Measurements from ENCODE around the gene DBF4. TPM values are rescaled to one million over a fixed set of nuclear protein-coding genes. Genes with fewer than 3 reads are reported as not detected.
"Not testable (repeated sequence)": the region's sequence is repeated elsewhere in the genome, so short reads cannot be mapped to it uniquely, and the experiment has no call there.

The DBF4 gene
- total RNA-seq, 2 donors from 2014 or later, result 7.3 to 12.6 TPM

- no peak overlapping the region for H3K27ac ChIP-seq
- no peaks in the 10 kb centered on the region for H3K9me3 ChIP-seq
- TF ChIP-seq, protein P1, sequence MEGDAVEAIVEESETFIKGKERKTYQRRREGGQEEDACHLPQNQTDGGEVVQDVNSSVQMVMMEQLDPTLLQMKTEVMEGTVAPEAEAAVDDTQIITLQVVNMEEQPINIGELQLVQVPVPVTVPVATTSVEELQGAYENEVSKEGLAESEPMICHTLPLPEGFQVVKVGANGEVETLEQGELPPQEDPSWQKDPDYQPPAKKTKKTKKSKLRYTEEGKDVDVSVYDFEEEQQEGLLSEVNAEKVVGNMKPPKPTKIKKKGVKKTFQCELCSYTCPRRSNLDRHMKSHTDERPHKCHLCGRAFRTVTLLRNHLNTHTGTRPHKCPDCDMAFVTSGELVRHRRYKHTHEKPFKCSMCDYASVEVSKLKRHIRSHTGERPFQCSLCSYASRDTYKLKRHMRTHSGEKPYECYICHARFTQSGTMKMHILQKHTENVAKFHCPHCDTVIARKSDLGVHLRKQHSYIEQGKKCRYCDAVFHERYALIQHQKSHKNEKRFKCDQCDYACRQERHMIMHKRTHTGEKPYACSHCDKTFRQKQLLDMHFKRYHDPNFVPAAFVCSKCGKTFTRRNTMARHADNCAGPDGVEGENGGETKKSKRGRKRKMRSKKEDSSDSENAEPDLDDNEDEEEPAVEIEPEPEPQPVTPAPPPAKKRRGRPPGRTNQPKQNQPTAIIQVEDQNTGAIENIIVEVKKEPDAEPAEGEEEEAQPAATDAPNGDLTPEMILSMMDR (IDR thresholded peaks at IDR 0.05), result no peak
- H3K36me3 ChIP-seq, result no peaks in the 10 kb centered on the region
- no peaks in the 10 kb centered on the region for H3K4me1 ChIP-seq (ENCODE audit: control insufficient read depth in 1 of 2, low read depth in 2 of 2)
- no peak overlapping the region for H3K4me3 ChIP-seq
- ATAC-seq (ENCODE audit: insufficient number of reproducible peaks, low FRiP score, low read depth), result no peak
- no peaks in the 10 kb centered on the region for H3K27me3 ChIP-seq (replicated peaks; ENCODE audit: insufficient read depth)
- DNase-seq (ENCODE audit: low spot score), result no peak
Observed at GRCh38 chr7:87850836-87851593, 25.3 kb upstream of the DBF4 start.

- DNase-seq (ENCODE audit: low spot score) (no peak), ATAC-seq (ENCODE audit: insufficient number of reproducible peaks, low FRiP score, low read depth) (no peak)
- no peaks in the 10 kb centered on the region for H3K9me3 ChIP-seq
- no peaks in the 10 kb centered on the region for H3K4me1 ChIP-seq (ENCODE audit: control insufficient read depth in 1 of 2, low read depth in 2 of 2)
- H3K27me3 ChIP-seq (replicated peaks; ENCODE audit: insufficient read depth), result no peaks in the 10 kb centered on the region
- TF ChIP-seq, protein P1 (IDR thresholded peaks at IDR 0.05), result no peak
- no peak overlapping the region for H3K4me3 ChIP-seq
- H3K27ac ChIP-seq, result no peak overlapping the region
- no peaks in the 10 kb centered on the region for H3K36me3 ChIP-seq
Observed at GRCh38 chr7:87852306-87852705, 24.0 kb upstream of the DBF4 start.

GRCh38 chr7:87853237-87853864 is 22.9 kb upstream of the DBF4 start:
- H3K27me3 ChIP-seq (replicated peaks; ENCODE audit: insufficient read depth), result no peaks in the 10 kb centered on the region
- H3K9me3 ChIP-seq, result no peaks in the 10 kb centered on the region
- H3K36me3 ChIP-seq, result peaks cover 9% of the 10 kb centered on the region
- no peak overlapping the region for H3K4me3 ChIP-seq
- H3K27ac ChIP-seq, result no peak overlapping the region
- DNase-seq (ENCODE audit: low spot score), result no peak
- no peaks in the 10 kb centered on the region for H3K4me1 ChIP-seq (ENCODE audit: control insufficient read depth in 1 of 2, low read depth in 2 of 2)
- no peak for ATAC-seq (ENCODE audit: insufficient number of reproducible peaks, low FRiP score, low read depth)
- TF ChIP-seq, protein P1 (IDR thresholded peaks at IDR 0.05), result no peak

DNA sequence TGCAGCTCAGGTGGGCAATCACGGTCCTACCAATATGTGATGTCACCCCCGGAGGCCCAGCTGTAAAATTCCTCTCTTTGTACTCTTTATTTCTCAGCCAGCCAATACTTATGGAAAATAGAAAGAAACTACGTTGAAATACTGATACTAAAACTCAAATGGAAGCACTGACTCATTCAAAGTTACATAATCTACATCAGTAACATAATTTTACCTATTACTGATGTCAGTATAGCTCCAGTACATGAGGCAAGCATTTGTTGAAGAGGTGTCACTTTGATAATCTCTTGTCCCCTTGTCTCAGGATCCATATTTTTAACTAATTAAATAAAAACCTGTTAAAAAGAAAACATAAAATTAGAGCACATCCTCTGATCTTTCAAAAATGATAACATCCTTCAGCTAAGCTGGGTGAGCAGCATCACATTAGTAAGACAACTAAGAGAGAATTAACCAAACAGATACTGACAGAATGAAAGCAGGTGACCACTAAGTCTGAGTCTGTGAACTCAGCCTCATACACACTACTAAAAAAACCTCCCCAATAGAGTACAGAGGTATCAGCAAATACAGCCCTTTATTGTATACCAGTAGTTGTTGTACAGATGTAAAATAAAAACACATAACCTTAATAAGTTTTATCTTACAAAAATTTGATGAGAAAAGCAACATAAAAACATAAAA is 17.7 kb upstream of the DBF4 start:
- H3K9me3 ChIP-seq, result no peaks in the 10 kb centered on the region
- peaks cover 11% of the 10 kb centered on the region for H3K36me3 ChIP-seq
- no peak for ATAC-seq (ENCODE audit: insufficient number of reproducible peaks, low FRiP score, low read depth)
- H3K27ac ChIP-seq, result no peak overlapping the region
- H3K27me3 ChIP-seq (replicated peaks; ENCODE audit: insufficient read depth), result no peaks in the 10 kb centered on the region
- TF ChIP-seq, protein P1 (IDR thresholded peaks at IDR 0.05), result no peak
- DNase-seq (ENCODE audit: low spot score), result no peak
- H3K4me3 ChIP-seq, result no peak overlapping the region
- no peaks in the 10 kb centered on the region for H3K4me1 ChIP-seq (ENCODE audit: control insufficient read depth in 1 of 2, low read depth in 2 of 2)

DNA sequence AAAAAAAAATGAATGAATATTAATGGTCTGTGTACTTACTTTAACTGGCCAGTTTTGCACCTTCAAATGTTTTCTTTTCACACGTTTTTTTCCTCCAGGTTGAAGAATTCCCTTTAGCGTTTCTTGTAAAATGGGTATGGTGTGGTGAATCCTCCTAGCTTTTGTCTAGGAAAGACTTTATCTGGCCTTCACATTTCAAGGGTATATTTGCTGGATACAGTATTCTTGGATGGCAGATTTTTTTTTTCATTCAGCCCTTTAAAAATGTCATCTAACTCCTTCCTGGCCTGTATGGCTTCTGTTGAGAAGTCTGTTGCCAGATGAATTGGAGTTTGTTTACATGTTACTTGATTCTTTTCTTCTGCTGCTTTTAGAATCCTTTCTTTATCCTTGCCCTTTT is 10.2 kb upstream of the DBF4 start:
- ATAC-seq (ENCODE audit: insufficient number of reproducible peaks, low FRiP score, low read depth) (no peak), DNase-seq (ENCODE audit: low spot score) (no peak)
- Histone ChIP-seq H3K36me3 (no peaks in the 10 kb centered on the region), H3K9me3 (peaks cover 8% of the 10 kb centered on the region), H3K4me1 (ENCODE audit: control insufficient read depth in 1 of 2, low read depth in 2 of 2) (no peaks in the 10 kb centered on the region), H3K27me3 (replicated peaks; ENCODE audit: insufficient read depth) (no peaks in the 10 kb centered on the region), H3K27ac (no peak overlapping the region), H3K4me3 (no peak overlapping the region)
- TF ChIP-seq, protein P1 (IDR thresholded peaks at IDR 0.05), result no peak

DNA sequence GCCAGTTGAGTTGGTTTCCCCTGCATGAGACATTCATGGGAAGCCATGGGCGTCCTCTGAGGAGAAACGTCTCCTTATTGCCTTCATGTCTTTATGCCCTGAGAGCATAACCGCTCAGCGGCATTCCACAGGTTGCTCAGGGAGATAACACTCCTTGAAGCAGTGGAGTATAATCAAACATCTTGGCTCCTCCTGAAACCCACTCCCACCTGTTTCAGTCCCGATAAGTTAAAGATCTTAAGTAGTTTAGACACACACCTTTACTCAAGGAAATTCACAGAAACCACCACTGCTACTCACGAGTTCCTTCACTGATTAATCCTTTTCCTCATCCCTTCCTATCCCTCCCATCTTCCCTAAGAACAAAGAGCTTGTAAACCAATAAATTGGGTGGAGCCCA is 9.8 kb upstream of the DBF4 start:
- H3K36me3 ChIP-seq; H3K27ac ChIP-seq; ATAC-seq (ENCODE audit: insufficient number of reproducible peaks, low FRiP score, low read depth); DNase-seq (ENCODE audit: low spot score); H3K4me3 ChIP-seq; H3K4me1 ChIP-seq (ENCODE audit: control insufficient read depth in 1 of 2, low read depth in 2 of 2); H3K9me3 ChIP-seq; H3K27me3 ChIP-seq (replicated peaks; ENCODE audit: insufficient read depth): not testable (repeated sequence)

Measured in thoracic aorta (tissue), 2 donors.